ENCODE data around the gene MAP2K4. TPM values are rescaled to one million over a fixed set of nuclear protein-coding genes. Genes with fewer than 3 reads are reported as not detected.

Gene MAP2K4
- total RNA-seq, 1 experiment from 2014 or later: 46.1 TPM

- no peak overlapping the region for H2BK12ac ChIP-seq (ENCODE audit: insufficient read length, low read depth, low read length)
- no peak overlapping the region for H2BK20ac ChIP-seq (ENCODE audit: low read depth, low read length, poor library complexity, severe bottlenecking)
- no peak overlapping the region for H2BK120ac ChIP-seq (ENCODE audit: low read depth, low read length, poor library complexity, severe bottlenecking)
- no peak overlapping the region for H2AK5ac ChIP-seq (ENCODE audit: insufficient read length, low read length)
- no peak for DNase-seq
- H4K8ac ChIP-seq (replicated peaks; ENCODE audit: insufficient read length, low read depth, low read length): no peak overlapping the region
- no peaks in the 10 kb centered on the region for H3K9me3 ChIP-seq (ENCODE audit: control insufficient read depth, low read depth, low read length)
- WGBS (ENCODE audit: extremely low coverage, insufficient read length, low lambda C conversion rate): no CpG with 5 or more reads among the region's 5 CpGs
- H3K14ac ChIP-seq (ENCODE audit: insufficient read depth, low read length): no peak overlapping the region
- TF ChIP-seq, protein P1, sequence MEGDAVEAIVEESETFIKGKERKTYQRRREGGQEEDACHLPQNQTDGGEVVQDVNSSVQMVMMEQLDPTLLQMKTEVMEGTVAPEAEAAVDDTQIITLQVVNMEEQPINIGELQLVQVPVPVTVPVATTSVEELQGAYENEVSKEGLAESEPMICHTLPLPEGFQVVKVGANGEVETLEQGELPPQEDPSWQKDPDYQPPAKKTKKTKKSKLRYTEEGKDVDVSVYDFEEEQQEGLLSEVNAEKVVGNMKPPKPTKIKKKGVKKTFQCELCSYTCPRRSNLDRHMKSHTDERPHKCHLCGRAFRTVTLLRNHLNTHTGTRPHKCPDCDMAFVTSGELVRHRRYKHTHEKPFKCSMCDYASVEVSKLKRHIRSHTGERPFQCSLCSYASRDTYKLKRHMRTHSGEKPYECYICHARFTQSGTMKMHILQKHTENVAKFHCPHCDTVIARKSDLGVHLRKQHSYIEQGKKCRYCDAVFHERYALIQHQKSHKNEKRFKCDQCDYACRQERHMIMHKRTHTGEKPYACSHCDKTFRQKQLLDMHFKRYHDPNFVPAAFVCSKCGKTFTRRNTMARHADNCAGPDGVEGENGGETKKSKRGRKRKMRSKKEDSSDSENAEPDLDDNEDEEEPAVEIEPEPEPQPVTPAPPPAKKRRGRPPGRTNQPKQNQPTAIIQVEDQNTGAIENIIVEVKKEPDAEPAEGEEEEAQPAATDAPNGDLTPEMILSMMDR (conservative IDR thresholded peaks at IDR 0.05): no peak
- H3K4me1 ChIP-seq (ENCODE audit: insufficient read depth, low read length): no peaks in the 10 kb centered on the region
- no peak overlapping the region for H2BK5ac ChIP-seq (ENCODE audit: insufficient read length, low read length)
- no peaks in the 10 kb centered on the region for H3K79me1 ChIP-seq (ENCODE audit: insufficient read depth, low read depth, low read length, poor library complexity, severe bottlenecking)
- H2AFZ ChIP-seq (ENCODE audit: low read length): no peak overlapping the region
- H3K27me3 ChIP-seq (ENCODE audit: insufficient read depth, low read length): no peaks in the 10 kb centered on the region
- H4K20me1 ChIP-seq (ENCODE audit: control insufficient read depth, insufficient read depth, insufficient read length): no peaks in the 10 kb centered on the region
- H3K23me2 ChIP-seq (ENCODE audit: insufficient read length, low read depth, low read length, poor library complexity, severe bottlenecking): peaks cover 12% of the 10 kb centered on the region
- H3K27me3 Mint-ChIP-seq (ENCODE audit: low read depth): no peaks in the 10 kb centered on the region
- no peak overlapping the region for H3K56ac ChIP-seq (ENCODE audit: insufficient read length, low read depth, low read length)
- H3K4me3 Mint-ChIP-seq: no peak overlapping the region; a peak in 1 of 5 replicates
- no peak overlapping the region for H3K18ac ChIP-seq (ENCODE audit: insufficient read length, low read depth, low read length)
- no peaks in the 10 kb centered on the region for H3K9me3 Mint-ChIP-seq
- H4K91ac ChIP-seq (ENCODE audit: insufficient read length, low read depth, low read length): no peak overlapping the region
- no peak overlapping the region for H3K9ac ChIP-seq (ENCODE audit: extremely low read depth, insufficient read length, low read length)
- H3K27ac Mint-ChIP-seq: no peak overlapping the region
- H2BK15ac ChIP-seq (ENCODE audit: low read depth, low read length): no peak overlapping the region
- H3K27ac ChIP-seq (ENCODE audit: insufficient read length, low read depth, low read length): no peak overlapping the region
- H3K4me2 ChIP-seq (ENCODE audit: insufficient read depth, insufficient read length, low read length): no peak overlapping the region
- H3K4ac ChIP-seq (ENCODE audit: low read depth, low read length): no peak overlapping the region
- H3K23ac ChIP-seq (ENCODE audit: insufficient read length, low read depth, low read length): no peak overlapping the region
- H3T11ph ChIP-seq (ENCODE audit: low read length): no peak overlapping the region
- no peak overlapping the region for H4K5ac ChIP-seq (ENCODE audit: insufficient read length, low read depth, low read length)
- no peaks in the 10 kb centered on the region for H3K79me2 ChIP-seq (ENCODE audit: insufficient read depth, low read length)
- H3K36me3 Mint-ChIP-seq (ENCODE audit: insufficient read depth in 1 of 3, low read depth in 3 of 3): no peaks in the 10 kb centered on the region
- H3K4me1 Mint-ChIP-seq: peaks cover 11 to 12% of the 10 kb centered on the region in 2 experiments
Observed at GRCh38 chr17:11999696-12000095, 21.0 kb upstream of the MAP2K4 start.

Data from H9 (cell line).